Measurements from ENCODE around the gene ANK2.
"Not testable (repeated sequence)": the region's sequence is repeated elsewhere in the genome, so short reads cannot be mapped to it uniquely, and the experiment has no call there.

ANK2 gene

GRCh38 chr4:113154281-113154680 lies 104.8 kb downstream of the ANK2 start:
- no peak for DNase-seq

GRCh38 chr4:113157086-113157857 lies 107.8 kb downstream of the ANK2 start:
- no peak for DNase-seq

- DNase-seq, result no peak
Measured at GRCh38 chr4:113159942-113160545, 110.6 kb downstream of the ANK2 start.

- no peak for DNase-seq
Measured at GRCh38 chr4:113160548-113160947, 111.1 kb downstream of the ANK2 start.

GRCh38 chr4:113162089-113162488 lies 112.6 kb downstream of the ANK2 start:
- DNase-seq, result no peak

- no peak for DNase-seq
Measured at GRCh38 chr4:113169368-113169767, 119.9 kb downstream of the ANK2 start.

- DNase-seq, result no peak
Measured at GRCh38 chr4:113170115-113170804, 120.8 kb downstream of the ANK2 start.

GRCh38 chr4:113170805-113171468 lies 121.5 kb downstream of the ANK2 start:
- no peak for DNase-seq

- no peak for DNase-seq
Measured at GRCh38 chr4:113173126-113173792, 123.8 kb downstream of the ANK2 start.

- no peak for DNase-seq
Measured at GRCh38 chr4:113173793-113174264, 124.4 kb downstream of the ANK2 start.

GRCh38 chr4:113179091-113179490 lies 129.6 kb downstream of the ANK2 start:
- DNase-seq, result no peak

- no peak for DNase-seq
Measured at GRCh38 chr4:113179996-113180395, 130.5 kb downstream of the ANK2 start.

GRCh38 chr4:113181289-113182007 lies 132.0 kb downstream of the ANK2 start:
- no peak for DNase-seq

- DNase-seq, result no peak
Measured at GRCh38 chr4:113183032-113183605, 133.7 kb downstream of the ANK2 start.

GRCh38 chr4:113186220-113186619 lies 136.8 kb downstream of the ANK2 start:
- not testable (repeated sequence) for DNase-seq

- no peak for DNase-seq
Measured at GRCh38 chr4:113186913-113187312, 137.5 kb downstream of the ANK2 start.

GRCh38 chr4:113187358-113187757 lies 137.9 kb downstream of the ANK2 start:
- DNase-seq, result no peak

GRCh38 chr4:113189546-113189945 lies 140.1 kb downstream of the ANK2 start:
- DNase-seq, result no peak

GRCh38 chr4:113209153-113209552 lies 159.7 kb downstream of the ANK2 start:
- no peak for DNase-seq

- no peak for DNase-seq
Measured at GRCh38 chr4:113209652-113210320, 160.3 kb downstream of the ANK2 start.

GRCh38 chr4:113212613-113213012 lies 163.2 kb downstream of the ANK2 start:
- DNase-seq, result no peak

Measured in bone marrow (tissue), 2 donors.